ENCODE data around the gene PPME1.

DNA sequence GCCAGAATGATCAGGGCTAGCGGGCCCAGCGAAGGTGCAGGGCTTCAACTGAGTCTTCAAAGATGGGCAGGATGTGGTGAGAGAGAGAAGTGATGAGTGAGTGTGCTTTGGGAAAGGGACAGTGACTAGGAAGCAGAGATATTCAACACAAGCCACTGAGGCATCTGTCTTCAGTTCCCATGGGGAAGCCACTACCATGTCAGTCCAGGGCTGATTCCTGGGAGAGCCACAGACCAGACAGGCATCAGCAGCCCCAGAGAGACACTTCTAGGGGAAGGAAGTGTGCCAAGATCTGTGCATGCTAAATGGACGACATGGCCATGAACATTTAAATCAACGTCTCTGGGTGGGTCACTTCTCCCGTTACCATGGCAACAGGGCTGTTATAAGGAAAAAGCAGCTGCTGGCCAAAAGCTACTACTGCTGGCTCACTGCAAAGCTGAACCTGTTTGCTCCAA is 111.9 kb downstream of the PPME1 start:
- TF ChIP-seq POLR2AphosphoS5 (IDR thresholded peaks at IDR 0.05; ENCODE audit: low read depth, low read length): no peak
- TF ChIP-seq, protein P1, sequence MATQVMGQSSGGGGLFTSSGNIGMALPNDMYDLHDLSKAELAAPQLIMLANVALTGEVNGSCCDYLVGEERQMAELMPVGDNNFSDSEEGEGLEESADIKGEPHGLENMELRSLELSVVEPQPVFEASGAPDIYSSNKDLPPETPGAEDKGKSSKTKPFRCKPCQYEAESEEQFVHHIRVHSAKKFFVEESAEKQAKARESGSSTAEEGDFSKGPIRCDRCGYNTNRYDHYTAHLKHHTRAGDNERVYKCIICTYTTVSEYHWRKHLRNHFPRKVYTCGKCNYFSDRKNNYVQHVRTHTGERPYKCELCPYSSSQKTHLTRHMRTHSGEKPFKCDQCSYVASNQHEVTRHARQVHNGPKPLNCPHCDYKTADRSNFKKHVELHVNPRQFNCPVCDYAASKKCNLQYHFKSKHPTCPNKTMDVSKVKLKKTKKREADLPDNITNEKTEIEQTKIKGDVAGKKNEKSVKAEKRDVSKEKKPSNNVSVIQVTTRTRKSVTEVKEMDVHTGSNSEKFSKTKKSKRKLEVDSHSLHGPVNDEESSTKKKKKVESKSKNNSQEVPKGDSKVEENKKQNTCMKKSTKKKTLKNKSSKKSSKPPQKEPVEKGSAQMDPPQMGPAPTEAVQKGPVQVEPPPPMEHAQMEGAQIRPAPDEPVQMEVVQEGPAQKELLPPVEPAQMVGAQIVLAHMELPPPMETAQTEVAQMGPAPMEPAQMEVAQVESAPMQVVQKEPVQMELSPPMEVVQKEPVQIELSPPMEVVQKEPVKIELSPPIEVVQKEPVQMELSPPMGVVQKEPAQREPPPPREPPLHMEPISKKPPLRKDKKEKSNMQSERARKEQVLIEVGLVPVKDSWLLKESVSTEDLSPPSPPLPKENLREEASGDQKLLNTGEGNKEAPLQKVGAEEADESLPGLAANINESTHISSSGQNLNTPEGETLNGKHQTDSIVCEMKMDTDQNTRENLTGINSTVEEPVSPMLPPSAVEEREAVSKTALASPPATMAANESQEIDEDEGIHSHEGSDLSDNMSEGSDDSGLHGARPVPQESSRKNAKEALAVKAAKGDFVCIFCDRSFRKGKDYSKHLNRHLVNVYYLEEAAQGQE (IDR thresholded peaks at IDR 0.05; ENCODE audit: insufficient read depth in 1 of 2, low read depth in 2 of 2, low read length in 2 of 2): no peak
